MCF 10A (cell line): ENCODE results near the gene TMPRSS9. TPM values are rescaled to one million over a fixed set of nuclear protein-coding genes. Genes with fewer than 3 reads are reported as not detected.

Source experiments
- BruUV-seq: library from RNA; stranded (reverse); fragments of 400-500 nt; replicated peaks from 2 replicates; lab custom pipeline; 2021; lab: Mats Ljungman, UMichigan
- CTCF ChIA-PET: fragments of 300-600 bp; sonication (Branson Sonifier 250); formaldehyde crosslinking; extraction: SDS; loops from one replicate; lab custom pipeline; 2021; ENCODE audit warnings: antibody characterized with exemption, inconsistent platforms; lab: Yijun Ruan, JAX
- POLR2A ChIA-PET: fragments of 300-600, 350-650 bp; sonication (Branson Sonifier 250); formaldehyde crosslinking; extraction: SDS; loops from one replicate; lab custom pipeline; 2020; ENCODE audit warnings: antibody characterized with exemption, inconsistent platforms; lab: Yijun Ruan, JAX
- DNase-seq: peaks from one replicate; pipeline ENCODE4 v3.0.0-alpha.2; 2018; ENCODE audit not compliant: unreplicated experiment
- H3K27ac Mint-ChIP-seq: one replicate; pipeline ENCODE4 v1.8.0; 2022; ENCODE audit warnings: mild to moderate bottlenecking, low read depth, mixed read lengths; ENCODE audit not compliant: unreplicated experiment
- H3K27me3 Mint-ChIP-seq: one replicate; pipeline ENCODE4 v1.8.0; 2022; ENCODE audit warnings: mixed read lengths; ENCODE audit not compliant: insufficient read depth, unreplicated experiment
- H3K36me3 Mint-ChIP-seq: one replicate; pipeline ENCODE4 v1.8.0; 2022; ENCODE audit warnings: mild to moderate bottlenecking, moderate library complexity, mixed read lengths; ENCODE audit not compliant: insufficient read depth, unreplicated experiment
- H3K4me1 Mint-ChIP-seq: one replicate; pipeline ENCODE4 v1.8.0; 2022; ENCODE audit warnings: mixed read lengths; ENCODE audit not compliant: insufficient read depth, unreplicated experiment
- H3K4me3 Mint-ChIP-seq: one replicate; pipeline ENCODE4 v1.8.0; 2022; ENCODE audit warnings: mild to moderate bottlenecking, moderate library complexity, mixed read lengths; ENCODE audit not compliant: unreplicated experiment
- H3K9me3 Mint-ChIP-seq: one replicate; pipeline ENCODE4 v1.8.0; 2022; ENCODE audit warnings: mixed read lengths; ENCODE audit not compliant: unreplicated experiment
- intact Hi-C: fragments of 100-400 bp; cut with micrococcal nuclease; formaldehyde crosslinking; loops from 2 replicates; pipeline ENCODE4 v1.14.1; 2022
- total RNA-seq: library from RNA; stranded (reverse); gene quantifications from 2 replicates; pipeline ENCODE4 v1.2.3, GENCODE V29; 2022
- TF ChIP-seq, protein P1 (sequence below): fragments of 200-600 bp; IDR thresholded peaks from one replicate; pipeline ENCODE4 v1.8.0; 2022; ENCODE audit warnings: antibody characterized with exemption, mild to moderate bottlenecking; ENCODE audit not compliant: unreplicated experiment

TMPRSS9 gene
- total RNA-seq, 1 experiment from 2014 or later = not detected

DNA sequence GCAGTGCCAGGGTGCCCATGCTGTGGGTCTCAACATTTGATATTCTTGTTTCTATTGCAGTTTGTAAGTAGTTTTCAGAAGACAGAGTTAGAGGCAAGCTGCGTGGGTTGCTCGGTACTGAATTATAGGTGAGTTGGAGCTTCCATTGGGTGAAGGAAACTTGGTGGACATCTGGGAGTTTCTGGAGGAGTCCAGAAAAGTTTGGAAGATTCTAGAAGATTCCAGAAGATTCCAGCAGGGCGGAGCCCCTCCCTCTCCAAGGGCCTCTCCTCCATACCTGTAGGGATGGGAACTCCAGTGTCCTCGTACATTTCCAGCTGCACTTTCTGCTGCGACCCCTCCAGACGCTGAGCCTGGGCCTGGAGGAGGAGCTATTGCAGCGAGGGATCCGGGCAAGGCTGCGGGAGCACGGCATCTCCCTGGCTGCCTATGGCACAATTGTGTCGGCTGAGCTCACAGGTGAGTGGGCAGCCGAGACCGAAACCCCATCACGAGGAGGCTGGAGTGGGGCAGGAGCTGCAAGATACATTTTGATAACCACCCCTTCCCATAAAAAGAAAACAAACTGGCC is 38.8 kb downstream of the TMPRSS9 start:
- no peak for DNase-seq
- Mint-ChIP-seq H3K9me3 (peaks cover 7% of the 10 kb centered on the region), H3K27ac (no peak overlapping the region), H3K36me3 (no peaks in the 10 kb centered on the region), H3K4me1 (peaks cover 5% of the 10 kb centered on the region), H3K4me3 (no peak overlapping the region), H3K27me3 (no peaks in the 10 kb centered on the region)
- ChIA-PET POLR2A (interaction anchor here (0.8 kb wide), 1 partner anchor 18 kb away, joined by 4 read pairs; no protein-coding TSS in a partner anchor), CTCF (interaction anchor here (0.6 kb wide), 1 partner anchor 17 kb away, joined by 3 read pairs; no protein-coding TSS in a partner anchor)
- BruUV-seq = no TSS peak
- TF ChIP-seq, protein P1, sequence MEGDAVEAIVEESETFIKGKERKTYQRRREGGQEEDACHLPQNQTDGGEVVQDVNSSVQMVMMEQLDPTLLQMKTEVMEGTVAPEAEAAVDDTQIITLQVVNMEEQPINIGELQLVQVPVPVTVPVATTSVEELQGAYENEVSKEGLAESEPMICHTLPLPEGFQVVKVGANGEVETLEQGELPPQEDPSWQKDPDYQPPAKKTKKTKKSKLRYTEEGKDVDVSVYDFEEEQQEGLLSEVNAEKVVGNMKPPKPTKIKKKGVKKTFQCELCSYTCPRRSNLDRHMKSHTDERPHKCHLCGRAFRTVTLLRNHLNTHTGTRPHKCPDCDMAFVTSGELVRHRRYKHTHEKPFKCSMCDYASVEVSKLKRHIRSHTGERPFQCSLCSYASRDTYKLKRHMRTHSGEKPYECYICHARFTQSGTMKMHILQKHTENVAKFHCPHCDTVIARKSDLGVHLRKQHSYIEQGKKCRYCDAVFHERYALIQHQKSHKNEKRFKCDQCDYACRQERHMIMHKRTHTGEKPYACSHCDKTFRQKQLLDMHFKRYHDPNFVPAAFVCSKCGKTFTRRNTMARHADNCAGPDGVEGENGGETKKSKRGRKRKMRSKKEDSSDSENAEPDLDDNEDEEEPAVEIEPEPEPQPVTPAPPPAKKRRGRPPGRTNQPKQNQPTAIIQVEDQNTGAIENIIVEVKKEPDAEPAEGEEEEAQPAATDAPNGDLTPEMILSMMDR = no peak
- intact Hi-C loops = no loop called here

DNA sequence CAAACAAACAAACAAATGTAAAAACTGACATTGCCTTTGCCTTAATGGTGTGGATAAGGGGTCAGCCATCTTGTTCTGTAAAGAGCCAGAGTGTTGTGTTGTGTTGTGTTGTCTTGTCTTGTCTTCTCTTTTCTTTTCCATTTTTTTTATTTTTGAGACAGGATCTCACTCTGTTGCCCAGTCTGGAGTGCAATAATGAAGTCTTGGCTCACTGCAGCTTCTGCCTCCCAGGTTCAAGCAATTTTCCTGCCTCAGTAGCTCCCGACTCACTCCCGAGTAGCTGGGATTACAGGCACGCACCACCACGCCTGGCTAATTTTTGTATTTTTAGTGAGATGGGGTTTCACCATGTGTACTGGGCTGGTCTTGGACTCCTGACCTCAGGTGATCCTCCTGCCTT is 39.5 kb downstream of the TMPRSS9 start:
- no TSS peak for BruUV-seq
- H3K36me3 Mint-ChIP-seq = no peaks in the 10 kb centered on the region
- TF ChIP-seq, protein P1 = no peak
- no peak overlapping the region for H3K4me3 Mint-ChIP-seq
- intact Hi-C loops = no loop called here
- no peak for DNase-seq
- CTCF ChIA-PET = no interaction called here
- H3K27ac Mint-ChIP-seq = no peak overlapping the region
- peaks cover 7% of the 10 kb centered on the region for H3K9me3 Mint-ChIP-seq
- H3K4me1 Mint-ChIP-seq = peaks cover 5% of the 10 kb centered on the region
- H3K27me3 Mint-ChIP-seq = no peaks in the 10 kb centered on the region
- POLR2A ChIA-PET = no interaction called here

DNA sequence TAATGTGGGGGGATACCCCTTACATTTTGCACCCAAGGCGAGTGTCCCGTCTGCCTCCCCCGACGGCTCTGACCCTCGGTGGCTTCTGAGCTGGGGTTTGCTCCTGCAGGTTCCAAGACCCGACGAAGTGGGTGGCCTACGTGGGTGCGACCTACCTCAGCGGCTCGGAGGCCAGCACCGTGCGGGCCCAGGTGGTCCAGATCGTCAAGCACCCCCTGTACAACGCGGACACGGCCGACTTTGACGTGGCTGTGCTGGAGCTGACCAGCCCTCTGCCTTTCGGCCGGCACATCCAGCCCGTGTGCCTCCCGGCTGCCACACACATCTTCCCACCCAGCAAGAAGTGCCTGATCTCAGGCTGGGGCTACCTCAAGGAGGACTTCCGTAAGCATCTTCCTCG is 48.2 kb downstream of the TMPRSS9 start:
- H3K36me3 Mint-ChIP-seq = no peaks in the 10 kb centered on the region
- H3K4me1 Mint-ChIP-seq = peaks cover 2% of the 10 kb centered on the region
- intact Hi-C loops = no loop called here
- peaks cover 9% of the 10 kb centered on the region for H3K9me3 Mint-ChIP-seq
- TF ChIP-seq, protein P1 = no peak
- no peak for DNase-seq
- ChIA-PET POLR2A (no interaction called here), CTCF (no interaction called here)
- BruUV-seq = no TSS peak
- no peaks in the 10 kb centered on the region for H3K27me3 Mint-ChIP-seq
- H3K27ac Mint-ChIP-seq = no peak overlapping the region
- no peak overlapping the region for H3K4me3 Mint-ChIP-seq

DNA sequence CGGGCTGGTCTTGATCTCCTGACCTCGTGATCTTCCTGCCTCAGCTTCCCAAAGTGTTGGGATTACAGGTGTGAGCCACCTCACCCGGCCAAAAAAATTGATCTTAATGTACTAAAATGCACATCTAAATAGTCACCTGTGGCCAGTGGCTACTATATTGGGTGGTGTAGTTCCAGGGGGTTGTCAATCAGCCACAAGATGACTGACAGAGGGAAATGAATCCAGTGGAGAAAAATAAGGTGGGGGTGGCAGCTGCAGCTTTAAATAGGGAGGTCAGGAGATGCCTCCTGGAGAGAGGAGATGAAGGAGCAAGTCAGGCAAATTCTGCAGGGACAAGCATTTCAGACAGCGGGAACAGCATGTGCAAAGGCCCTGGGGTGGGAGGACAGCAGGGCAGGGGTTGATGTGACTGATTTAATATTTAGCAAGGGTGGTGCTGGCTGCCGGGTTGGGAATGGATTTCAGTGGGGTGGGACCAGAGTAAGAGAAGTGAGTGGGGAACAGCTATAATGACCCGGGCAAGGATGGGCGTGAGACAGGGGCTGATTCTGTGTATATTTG is 49.4 kb downstream of the TMPRSS9 start:
- Mint-ChIP-seq H3K9me3 (peaks cover 7% of the 10 kb centered on the region), H3K27ac (no peak overlapping the region), H3K4me1 (no peaks in the 10 kb centered on the region), H3K27me3 (no peaks in the 10 kb centered on the region), H3K4me3 (no peak overlapping the region), H3K36me3 (no peaks in the 10 kb centered on the region)
- ChIA-PET POLR2A (no interaction called here), CTCF (no interaction called here)
- intact Hi-C loops = no loop called here
- BruUV-seq = no TSS peak
- no peak for DNase-seq
- TF ChIP-seq, protein P1 = no peak
